OCI-LY3 (cell line): Measurements from ENCODE around the gene ZNF423.

Source experiments
- CTCF ChIP-seq: fragments of 200-600, 300-600 bp; sonication (generic); IDR thresholded peaks from 2 replicates; pipeline ENCODE4 v1.5.1; 2014; ENCODE audit warnings: antibody characterized with exemption, low read length, low read depth
- EZH2phosphoT487 ChIP-seq: fragments of 200-600 bp; shearing (Covaris generic); IDR thresholded peaks from 2 replicates; pipeline ENCODE4 v1.6.1; 2018; ENCODE audit warnings: antibody characterized with exemption, mixed run types, low read depth

GRCh38 chr16:49776085-49776595 is 79.8 kb downstream of the ZNF423 start:
- TF ChIP-seq CTCF (no peak), EZH2phosphoT487 (no peak)
